ENCODE data around the gene POU3F2. TPM values are rescaled to one million over a fixed set of nuclear protein-coding genes. Genes with fewer than 3 reads are reported as not detected.
A peak's percentile ranks its signal among the peaks of the same experiment; 100 is the strongest.

Gene POU3F2
- total RNA-seq, 4 donors from 2014 or later: 0.07 TPM; not detected in 3

DNA sequence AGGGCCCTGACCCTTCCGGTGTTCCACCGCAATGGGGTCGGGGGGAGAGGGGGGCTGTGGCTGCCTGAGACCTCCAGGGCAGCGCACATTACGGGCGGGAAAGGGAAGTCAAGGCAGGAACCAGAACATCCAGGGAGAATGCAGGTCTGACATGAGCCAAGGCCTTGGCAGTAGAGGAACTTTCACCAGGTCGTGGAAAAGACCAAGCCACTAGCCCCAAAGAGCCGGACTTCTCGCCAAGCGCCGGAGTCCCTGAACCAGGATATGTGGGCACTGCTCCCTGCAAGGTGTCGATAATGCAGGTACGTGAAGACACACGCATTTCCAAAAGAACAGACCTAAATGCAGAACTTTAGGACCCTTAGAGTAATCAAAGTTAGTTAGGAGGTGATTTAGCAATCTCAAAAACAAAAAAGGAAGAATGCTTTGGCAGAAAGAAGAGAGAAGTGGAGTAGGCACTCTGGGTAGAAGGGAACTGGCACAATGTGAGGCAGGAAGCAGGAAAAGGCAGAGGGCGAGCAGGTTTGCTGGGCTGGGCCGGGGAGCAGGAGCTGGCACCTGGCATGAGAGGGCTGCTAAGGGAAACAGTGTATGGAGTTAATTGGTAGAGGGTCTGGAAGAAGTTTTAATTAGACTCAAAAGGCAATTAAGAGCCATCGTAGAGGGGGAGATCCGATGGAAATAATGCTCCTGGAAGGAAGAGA lies 14.3 kb downstream of the POU3F2 start:
- in situ Hi-C loops (cut with MboI; ENCODE audit: low sequenced_read_pairs in 4 of 4) (loop anchor here in 1 of 4 donors (25.0 kb wide), 1 partner anchor 1361 kb away; no protein-coding TSS in a partner anchor), intact Hi-C loops (cut with DNase I; ENCODE audit: low total_unique reads) (no loop called here)
- Histone ChIP-seq H3K4me1 (peaks cover 9 to 19% of the 10 kb centered on the region in 2 donors), H3K9me3 (no peaks in the 10 kb centered on the region), H3K27me3 (peaks cover 67 to 73% (median 70%) of the 10 kb centered on the region in 3 donors), H3K36me3 (no peaks in the 10 kb centered on the region), H3K27ac (no peak overlapping the region), H3K4me3 (peak overlapping the region in 1 of 4 donors; percentile 40)
- ATAC-seq (no peak), DNase-seq (no peak)
- TF ChIP-seq CTCF (IDR thresholded peaks at IDR 0.05 in 4 of 5, conservative IDR thresholded peaks at IDR 0.05 in 1 of 5) (no peak), POLR2A (IDR thresholded peaks at IDR 0.05) (no peak)

DNA sequence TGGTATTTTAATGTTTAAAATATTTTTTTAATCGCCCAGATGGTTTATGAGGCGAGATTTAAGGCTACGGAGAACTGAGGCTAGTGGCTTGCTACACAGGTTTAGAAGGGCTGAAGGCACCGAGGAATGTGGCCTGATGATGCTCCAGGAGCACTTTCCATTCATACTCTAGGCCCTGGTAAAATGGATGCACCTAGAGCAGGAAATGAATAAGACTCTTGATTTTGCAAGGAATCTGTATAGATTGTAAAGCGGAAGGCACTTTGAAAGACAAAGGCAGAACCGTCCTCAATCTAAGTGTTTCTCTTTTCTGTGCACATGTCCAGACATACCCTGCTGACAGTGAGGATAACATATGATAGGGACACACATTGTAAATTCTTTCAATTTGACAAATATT lies 30.1 kb downstream of the POU3F2 start:
- Histone ChIP-seq H3K9me3 (no peaks in the 10 kb centered on the region), H3K36me3 (peaks cover 0 to 8% of the 10 kb centered on the region in 2 donors), H3K4me1 (no peaks in the 10 kb centered on the region), H3K27me3 (no peaks in the 10 kb centered on the region), H3K27ac (no peak overlapping the region), H3K4me3 (no peak overlapping the region)
- ATAC-seq: no peak
- TF ChIP-seq POLR2A (IDR thresholded peaks at IDR 0.05) (no peak), CTCF (IDR thresholded peaks at IDR 0.05 in 4 of 5, conservative IDR thresholded peaks at IDR 0.05 in 1 of 5) (no peak)
- in situ Hi-C loops (cut with MboI; ENCODE audit: low sequenced_read_pairs in 4 of 4): no loop called here
- DNase-seq: no peak
- intact Hi-C loops (cut with DNase I; ENCODE audit: low total_unique reads): no loop called here

DNA sequence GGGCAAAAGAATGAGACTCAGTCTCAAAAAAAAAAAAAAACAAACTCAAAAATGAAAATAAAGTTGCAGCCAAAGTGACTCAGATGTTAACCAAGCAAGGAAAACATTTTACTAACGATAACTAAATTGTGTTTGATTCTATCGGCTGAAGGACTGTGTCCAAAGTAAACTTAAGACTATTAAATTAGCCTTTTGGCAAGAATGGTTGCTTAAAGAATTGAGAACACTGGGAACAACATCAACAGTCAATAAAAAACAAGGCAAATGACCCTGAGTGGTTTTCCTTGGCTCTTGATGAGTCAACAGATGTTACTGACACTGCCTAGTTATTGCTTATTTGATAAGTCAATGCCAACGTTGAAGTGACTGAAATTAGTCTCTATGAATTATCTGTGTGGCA lies 36.7 kb downstream of the POU3F2 start:
- H3K27me3 ChIP-seq: no peaks in the 10 kb centered on the region
- no peak overlapping the region for H3K4me3 ChIP-seq
- H3K9me3 ChIP-seq: no peaks in the 10 kb centered on the region
- intact Hi-C loops (cut with DNase I; ENCODE audit: low total_unique reads) (no loop called here), in situ Hi-C loops (cut with MboI; ENCODE audit: low sequenced_read_pairs in 4 of 4) (no loop called here)
- TF ChIP-seq CTCF (IDR thresholded peaks at IDR 0.05 in 4 of 5, conservative IDR thresholded peaks at IDR 0.05 in 1 of 5) (no peak), POLR2A (IDR thresholded peaks at IDR 0.05) (no peak)
- H3K4me1 ChIP-seq: no peaks in the 10 kb centered on the region
- DNase-seq (no peak), ATAC-seq (no peak)
- H3K27ac ChIP-seq: no peak overlapping the region
- H3K36me3 ChIP-seq: peaks cover 0 to 9% of the 10 kb centered on the region in 2 donors

GRCh38 chr6:98871821-98872220 lies 37.4 kb downstream of the POU3F2 start:
- H3K36me3 ChIP-seq: peaks cover 0 to 16% of the 10 kb centered on the region in 2 donors
- no peak overlapping the region for H3K27ac ChIP-seq
- no peaks in the 10 kb centered on the region for H3K9me3 ChIP-seq
- no peaks in the 10 kb centered on the region for H3K27me3 ChIP-seq
- H3K4me1 ChIP-seq: no peaks in the 10 kb centered on the region
- intact Hi-C loops (cut with DNase I; ENCODE audit: low total_unique reads) (no loop called here), in situ Hi-C loops (cut with MboI; ENCODE audit: low sequenced_read_pairs in 4 of 4) (no loop called here)
- TF ChIP-seq POLR2A (IDR thresholded peaks at IDR 0.05) (no peak), CTCF (IDR thresholded peaks at IDR 0.05 in 4 of 5, conservative IDR thresholded peaks at IDR 0.05 in 1 of 5) (no peak)
- ATAC-seq (no peak), DNase-seq (no peak)
- no peak overlapping the region for H3K4me3 ChIP-seq

All from gastrocnemius medialis (tissue), 4 donors.